PC-9 (cell line): ENCODE measurements around the gene SLC27A1. TPM values are rescaled to one million over a fixed set of nuclear protein-coding genes. Genes with fewer than 3 reads are reported as not detected.

Experiments used
- BruUV-seq: library from RNA; stranded (reverse); fragments of 400-500 nt; replicated peaks from 2 replicates; lab custom pipeline; 2021; lab: Mats Ljungman, UMichigan
- CTCF ChIA-PET: fragments of 300-600 bp; sonication (Branson Sonifier 250); formaldehyde crosslinking; loops from one replicate; lab custom pipeline; 2022; ENCODE audit warnings: antibody characterized with exemption; lab: Charles Lee
- POLR2A ChIA-PET: fragments of 300-600 bp; sonication (Branson Sonifier 250); formaldehyde crosslinking; loops from one replicate; lab custom pipeline; 2022; ENCODE audit warnings: antibody characterized with exemption; ENCODE audit not compliant: unreplicated experiment; lab: Charles Lee
- DNase-seq, 2 experiments: peaks; one replicate each; pipeline versions ENCODE4 v3.0.0 to v3.0.0-alpha.2; 2015 to 2022; ENCODE audit warnings: mixed read lengths in 1 of 2
- H2AFZ ChIP-seq: fragments of 200-600 bp; sonication (generic); 2 replicates; pipeline ENCODE4 v1.8.1; 2017; ENCODE audit warnings: antibody characterized with exemption
- H3F3A ChIP-seq: fragments of 200-600 bp; sonication (generic); 2 replicates; pipeline ENCODE4 v1.8.1; 2017; ENCODE audit warnings: antibody characterized with exemption, mild to moderate bottlenecking, low read depth; ENCODE audit not compliant: insufficient read depth
- H3K27ac ChIP-seq: fragments of 200-600 bp; sonication (generic); 2 replicates; pipeline ENCODE4 v1.6.1; 2016; ENCODE audit warnings: mixed run types
- H3K27me3 ChIP-seq: fragments of 200-600 bp; sonication (generic); 2 replicates; pipeline ENCODE4 v1.6.1; 2016; ENCODE audit warnings: low read depth, mixed run types; ENCODE audit not compliant: insufficient read depth
- H3K36me3 ChIP-seq: fragments of 200-600 bp; sonication (generic); 2 replicates; pipeline ENCODE4 v1.6.1; 2016; ENCODE audit warnings: low read depth, mixed run types
- H3K4me1 ChIP-seq: fragments of 200-600 bp; sonication (generic); replicated peaks from 2 replicates; pipeline ENCODE4 v1.6.1; 2016; ENCODE audit warnings: mixed run types; ENCODE audit not compliant: insufficient read depth
- H3K4me2 ChIP-seq: fragments of 200-600 bp; sonication (generic); 2 replicates; pipeline ENCODE4 v1.6.1; 2017; ENCODE audit warnings: mixed run types
- H3K4me3 ChIP-seq: fragments of 200-600 bp; sonication (generic); 2 replicates; pipeline ENCODE4 v1.6.1; 2016; ENCODE audit warnings: mixed run types
- H3K79me2 ChIP-seq: fragments of 200-600 bp; sonication (generic); 2 replicates; pipeline ENCODE4 v1.6.1; 2017; ENCODE audit warnings: low read depth, mixed run types
- H3K9me2 ChIP-seq: fragments of 200-600 bp; sonication (generic); 2 replicates; pipeline ENCODE4 v1.8.1; 2017; ENCODE audit warnings: mild to moderate bottlenecking; ENCODE audit not compliant: insufficient read depth
- H3K9me3 ChIP-seq: fragments of 200-600 bp; sonication (generic); 2 replicates; pipeline ENCODE4 v1.8.1; 2016; ENCODE audit warnings: low read depth; ENCODE audit not compliant: insufficient read depth
- H4K20me1 ChIP-seq: fragments of 200-600 bp; sonication (generic); 2 replicates; pipeline ENCODE4 v1.8.1; 2017; ENCODE audit not compliant: insufficient read depth
- CTCF ChIP-seq: fragments of 200-600 bp; sonication (generic); conservative IDR thresholded peaks from 2 replicates; pipeline ENCODE4 v1.6.1; 2017; ENCODE audit warnings: mixed run types, antibody characterized with exemption, mild to moderate bottlenecking, moderate library complexity
- EZH2 ChIP-seq: fragments of 200-600 bp; sonication (generic); IDR thresholded peaks from 2 replicates; pipeline ENCODE4 v1.8.0; 2017; ENCODE audit warnings: antibody characterized with exemption, low read depth
- intact Hi-C: fragments of 100-400 bp; cut with micrococcal nuclease; formaldehyde crosslinking; loops from one replicate; pipeline ENCODE4 v1.10.0; 2022; ENCODE audit not compliant: unreplicated experiment
- total RNA-seq: library from RNA; stranded (reverse); gene quantifications from 2 replicates; pipeline ENCODE4 v1.2.3, GENCODE V29; 2021

The SLC27A1 gene
- total RNA-seq, 1 experiment from 2014 or later = 30.8 TPM

DNA sequence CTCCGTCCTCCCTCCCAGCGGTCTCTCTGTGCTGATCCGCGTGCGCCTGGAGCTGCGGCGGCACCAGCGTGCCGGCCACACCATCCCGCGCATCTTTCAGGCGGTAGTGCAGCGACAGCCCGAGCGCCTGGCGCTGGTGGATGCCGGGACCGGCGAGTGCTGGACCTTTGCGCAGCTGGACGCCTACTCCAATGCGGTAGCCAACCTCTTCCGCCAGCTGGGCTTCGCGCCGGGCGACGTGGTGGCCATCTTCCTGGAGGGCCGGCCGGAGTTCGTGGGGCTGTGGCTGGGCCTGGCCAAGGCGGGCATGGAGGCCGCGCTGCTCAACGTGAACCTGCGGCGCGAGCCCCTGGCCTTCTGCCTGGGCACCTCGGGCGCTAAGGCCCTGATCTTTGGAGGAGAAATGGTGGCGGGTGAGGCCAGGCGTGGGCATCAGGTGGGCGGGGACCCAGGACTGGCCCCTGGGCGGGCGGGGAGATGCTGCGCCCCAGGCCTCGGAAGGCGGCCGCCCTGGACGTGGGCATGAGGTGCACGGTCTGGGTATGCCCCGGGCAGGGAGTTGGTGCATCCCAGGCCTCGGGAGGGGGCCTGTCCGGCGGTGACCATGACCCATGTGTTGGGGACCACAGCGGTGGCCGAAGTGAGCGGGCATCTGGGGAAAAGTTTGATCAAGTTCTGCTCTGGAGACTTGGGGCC lies 16.4 kb downstream of the SLC27A1 start:
- Histone ChIP-seq H3F3A (peaks cover 36% of the 10 kb centered on the region), H3K9me2 (no peaks in the 10 kb centered on the region), H3K27ac (no peak overlapping the region), H3K4me3 (no peak overlapping the region), H4K20me1 (peaks cover 16% of the 10 kb centered on the region; the same call in 1 of the 2 replicates), H3K27me3 (no peaks in the 10 kb centered on the region), H3K4me1 (peaks cover 14% of the 10 kb centered on the region), H3K79me2 (no peaks in the 10 kb centered on the region), H2AFZ (no peak overlapping the region), H3K9me3 (no peaks in the 10 kb centered on the region), H3K36me3 (no peaks in the 10 kb centered on the region), H3K4me2 (no peak overlapping the region)
- BruUV-seq = no TSS peak
- TF ChIP-seq EZH2 (no peak), CTCF (no peak)
- POLR2A ChIA-PET = no interaction called here
- intact Hi-C loops = no loop called here
- CTCF ChIA-PET = no interaction called here
- no peak for DNase-seq

DNA sequence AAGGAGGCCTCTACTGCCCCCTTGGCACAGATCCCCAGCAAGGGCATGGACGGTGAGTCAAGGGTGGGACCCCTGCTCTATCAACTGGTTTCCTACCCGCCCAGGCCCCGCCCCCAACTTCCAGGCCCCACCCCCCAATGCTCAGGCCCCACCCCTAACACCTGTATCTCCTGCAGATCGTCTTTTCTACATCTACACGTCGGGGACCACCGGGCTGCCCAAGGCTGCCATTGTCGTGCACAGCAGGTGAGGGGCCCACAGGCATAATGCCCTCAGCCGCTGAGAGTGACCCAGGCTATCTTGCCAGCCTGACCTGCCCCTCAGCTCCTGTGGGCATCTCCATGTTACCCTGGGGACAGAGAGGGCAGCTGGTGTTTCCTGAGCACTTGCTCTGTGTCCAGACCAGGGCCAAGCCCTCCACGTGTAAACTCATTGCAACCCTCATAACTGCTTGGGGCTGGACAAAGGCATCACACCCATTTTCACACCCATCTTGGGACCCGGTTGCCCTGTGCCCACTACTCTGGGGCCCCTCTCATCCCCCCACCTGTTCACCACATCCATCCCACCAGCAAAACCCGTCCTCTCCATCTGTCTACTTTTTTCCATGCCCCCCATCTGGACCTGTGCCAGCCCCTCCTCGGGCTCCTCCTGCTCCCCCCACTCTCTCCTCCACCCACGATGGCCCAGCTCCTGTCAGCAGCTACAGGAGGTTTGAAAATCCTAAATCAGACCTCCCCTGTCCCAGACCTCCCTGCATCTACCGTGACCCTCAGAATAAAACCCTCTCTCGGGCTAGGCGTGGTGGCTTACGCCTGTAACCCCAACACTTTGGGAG lies 17.2 kb downstream of the SLC27A1 start:
- Histone ChIP-seq H3K9me2 (no peaks in the 10 kb centered on the region), H3K4me3 (no peak overlapping the region), H3F3A (peaks cover 43% of the 10 kb centered on the region), H4K20me1 (peaks cover 12% of the 10 kb centered on the region; the same call in 1 of the 2 replicates), H2AFZ (no peak overlapping the region), H3K27ac (no peak overlapping the region), H3K4me2 (no peak overlapping the region), H3K36me3 (no peaks in the 10 kb centered on the region), H3K9me3 (no peaks in the 10 kb centered on the region), H3K4me1 (peaks cover 14% of the 10 kb centered on the region), H3K79me2 (no peaks in the 10 kb centered on the region), H3K27me3 (no peaks in the 10 kb centered on the region)
- DNase-seq = no peak
- POLR2A ChIA-PET = interaction anchor here (0.6 kb wide), 1 partner anchor 13 kb away, joined by 4 read pairs; no protein-coding TSS in a partner anchor
- CTCF ChIA-PET = no interaction called here
- intact Hi-C loops = no loop called here
- no TSS peak for BruUV-seq
- no peak for TF ChIP-seq EZH2
- TF ChIP-seq CTCF = no peak

GRCh38 chr19:17488593-17489391 lies 18.5 kb downstream of the SLC27A1 start:
- Histone ChIP-seq H3K4me1 (peaks cover 14% of the 10 kb centered on the region), H2AFZ (no peak overlapping the region), H4K20me1 (peaks cover 12% of the 10 kb centered on the region; the same call in 1 of the 2 replicates), H3K4me3 (peak overlapping the region; percentile 38; the same call in 1 of the 2 replicates), H3K36me3 (no peaks in the 10 kb centered on the region), H3K27ac (no peak overlapping the region), H3K27me3 (no peaks in the 10 kb centered on the region), H3K79me2 (no peaks in the 10 kb centered on the region), H3K9me3 (no peaks in the 10 kb centered on the region), H3K4me2 (peak overlapping the region; percentile 63), H3K9me2 (no peaks in the 10 kb centered on the region), H3F3A (peaks cover 41% of the 10 kb centered on the region)
- CTCF ChIA-PET = no interaction called here
- POLR2A ChIA-PET = no interaction called here
- peak; percentile 65 to 72 for DNase-seq
- intact Hi-C loops = no loop called here
- TF ChIP-seq EZH2 (no peak), CTCF (no peak)
- no TSS peak for BruUV-seq
